GM18867 (cell line): ENCODE results near the gene LIF.

Source experiments
- ATAC-seq: cut with Tn5 transposase; IDR thresholded peaks from one replicate; pipeline ENCODE4 v1.9.1; 2021; ENCODE audit warnings: mild to moderate bottlenecking, moderate library complexity; ENCODE audit not compliant: unreplicated experiment

LIF gene

DNA sequence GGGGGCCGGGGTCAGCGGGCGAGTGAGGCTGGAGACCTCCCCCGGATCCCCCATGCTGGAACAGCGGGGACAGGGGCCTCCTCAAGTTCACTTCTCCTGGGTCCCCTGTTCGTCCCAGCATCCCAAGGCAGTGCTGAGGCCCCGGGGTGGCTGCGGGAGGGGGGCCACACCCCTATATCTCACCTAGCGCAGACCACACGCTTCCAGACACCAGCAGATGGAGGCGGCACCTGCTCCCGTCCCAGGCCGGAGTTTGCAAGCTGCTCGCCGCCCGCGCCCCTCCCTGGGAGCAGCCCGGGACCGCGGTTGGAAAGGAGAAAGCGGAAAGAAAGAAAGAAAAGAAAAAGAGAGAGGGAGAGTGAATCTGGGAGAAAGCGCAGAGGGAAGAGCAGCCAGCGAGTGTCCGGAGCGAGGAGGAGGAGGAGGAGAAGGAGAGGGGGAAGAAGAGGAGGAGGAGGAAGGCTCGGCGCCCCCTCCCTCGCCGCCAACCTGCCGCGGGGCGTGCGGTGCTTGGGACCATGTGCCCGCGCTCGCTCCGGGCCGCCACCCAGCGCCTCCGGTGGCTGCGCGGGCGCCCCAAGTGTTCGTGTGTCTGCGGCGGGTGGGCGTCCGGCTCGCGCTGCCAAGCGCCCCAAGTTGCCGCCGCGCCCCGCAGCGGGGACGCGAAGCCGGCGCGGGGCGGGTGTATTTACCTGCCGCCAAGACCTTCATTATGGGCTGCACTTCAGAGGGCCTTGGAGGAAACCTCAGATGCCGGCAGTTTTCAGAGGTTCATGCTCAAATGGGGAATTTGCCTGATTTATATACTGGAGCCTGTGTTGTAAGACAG is at the start of gene LIF:
LIF (minus strand) TSS at position 775 of the 829 bp plus-strand sequence; CDS start at position 711, 64 bp downstream.
- ATAC-seq, result no peak

DNA sequence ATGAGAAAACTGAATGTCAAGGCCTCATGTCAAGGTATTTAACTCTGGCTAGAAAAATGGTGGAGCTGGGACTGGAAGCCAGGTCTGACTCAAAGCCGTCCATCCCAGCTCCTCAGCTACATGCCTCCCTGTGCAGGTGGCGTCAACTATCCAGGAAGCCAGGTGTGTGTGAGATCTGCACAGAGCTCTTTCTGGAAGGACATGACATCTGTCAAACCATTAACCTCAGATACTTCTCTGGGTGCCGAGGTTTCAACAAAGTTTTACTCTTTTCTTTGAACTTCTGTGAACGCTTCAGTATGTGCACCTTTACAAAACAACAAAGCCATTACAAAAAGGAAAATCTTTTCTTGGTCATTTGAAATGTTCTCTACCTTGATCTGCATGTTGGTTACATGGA is 49.8 kb upstream of the LIF start:
- no peak for ATAC-seq

DNA sequence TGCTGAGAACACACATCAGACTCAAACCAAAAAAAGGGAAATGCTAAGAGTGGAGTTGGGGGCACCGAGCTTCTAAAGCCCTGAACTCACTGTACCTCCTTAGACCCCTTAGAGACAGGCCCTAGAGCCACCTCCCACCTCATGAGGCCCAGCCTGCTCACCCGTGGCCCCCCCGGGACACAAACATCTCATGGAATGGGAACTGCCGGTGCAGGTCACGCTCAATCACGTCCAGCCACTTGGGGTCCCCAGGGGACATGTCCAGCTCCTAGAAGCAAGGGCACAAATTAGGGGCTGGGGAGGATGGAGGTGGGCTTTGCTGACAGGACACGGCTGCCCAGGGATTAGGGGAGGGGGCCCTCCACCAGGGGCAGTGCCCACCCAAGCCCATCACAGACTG is 49.0 kb upstream of the LIF start:
- ATAC-seq, result no peak

DNA sequence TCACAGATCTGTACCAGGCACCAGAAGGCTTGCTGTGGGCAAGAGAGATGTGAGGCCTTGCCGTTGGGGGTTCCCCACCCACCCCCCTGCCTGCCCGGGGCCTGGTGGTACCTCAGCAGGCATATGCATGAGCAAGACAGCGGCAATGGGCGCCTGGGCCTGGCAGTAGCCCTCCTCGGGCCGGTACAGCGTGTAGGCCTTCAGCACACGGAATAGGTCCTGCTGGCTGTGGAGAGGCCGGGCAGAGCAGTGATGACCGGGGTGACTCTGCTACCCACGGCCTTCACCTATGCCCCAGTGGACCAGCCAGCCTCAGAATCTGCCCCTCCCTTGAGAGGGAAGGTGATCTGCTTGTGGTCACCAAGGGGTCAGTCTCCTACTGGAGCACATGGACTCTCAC is 48.3 kb upstream of the LIF start:
- ATAC-seq, result no peak

DNA sequence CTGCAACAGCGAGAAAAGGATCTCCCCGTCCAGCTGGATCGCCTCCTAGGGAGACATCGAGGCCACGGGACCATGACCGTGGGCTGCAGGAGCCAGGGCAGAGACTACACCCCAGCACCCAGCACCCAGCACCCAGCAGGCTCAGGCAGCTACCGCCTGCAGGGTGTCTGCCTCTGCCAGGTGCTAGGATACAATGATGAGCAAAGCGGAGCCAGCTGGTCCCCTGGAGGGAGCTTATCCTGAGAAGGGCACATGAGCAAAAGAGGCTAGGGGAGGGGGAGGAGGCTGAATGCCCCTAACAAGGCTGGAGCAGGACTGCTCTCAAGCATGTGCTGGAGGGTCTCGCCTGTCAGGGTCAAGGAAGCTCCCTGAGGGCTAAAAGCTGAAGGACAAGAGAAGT is 47.5 kb upstream of the LIF start:
- no peak for ATAC-seq

DNA sequence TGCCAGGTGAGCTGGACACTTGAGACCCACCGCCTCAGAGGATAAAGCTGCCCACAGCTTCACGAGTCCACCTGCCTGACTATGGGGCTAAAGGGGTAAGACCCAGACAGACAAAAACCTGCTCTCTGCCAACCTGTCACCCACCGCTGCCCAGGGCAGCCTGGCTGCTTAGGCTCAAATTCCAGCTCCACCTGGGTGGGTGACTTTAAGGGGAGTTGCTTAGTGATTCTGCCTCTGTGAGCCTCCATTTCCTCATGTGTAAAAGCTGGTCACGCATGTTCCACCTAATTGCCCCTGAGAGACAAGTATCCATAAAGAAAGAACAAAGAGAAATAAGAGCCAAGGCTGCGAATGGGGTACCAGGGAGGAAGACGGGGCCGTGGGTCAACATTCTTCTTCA is 46.5 kb upstream of the LIF start:
- no peak for ATAC-seq

DNA sequence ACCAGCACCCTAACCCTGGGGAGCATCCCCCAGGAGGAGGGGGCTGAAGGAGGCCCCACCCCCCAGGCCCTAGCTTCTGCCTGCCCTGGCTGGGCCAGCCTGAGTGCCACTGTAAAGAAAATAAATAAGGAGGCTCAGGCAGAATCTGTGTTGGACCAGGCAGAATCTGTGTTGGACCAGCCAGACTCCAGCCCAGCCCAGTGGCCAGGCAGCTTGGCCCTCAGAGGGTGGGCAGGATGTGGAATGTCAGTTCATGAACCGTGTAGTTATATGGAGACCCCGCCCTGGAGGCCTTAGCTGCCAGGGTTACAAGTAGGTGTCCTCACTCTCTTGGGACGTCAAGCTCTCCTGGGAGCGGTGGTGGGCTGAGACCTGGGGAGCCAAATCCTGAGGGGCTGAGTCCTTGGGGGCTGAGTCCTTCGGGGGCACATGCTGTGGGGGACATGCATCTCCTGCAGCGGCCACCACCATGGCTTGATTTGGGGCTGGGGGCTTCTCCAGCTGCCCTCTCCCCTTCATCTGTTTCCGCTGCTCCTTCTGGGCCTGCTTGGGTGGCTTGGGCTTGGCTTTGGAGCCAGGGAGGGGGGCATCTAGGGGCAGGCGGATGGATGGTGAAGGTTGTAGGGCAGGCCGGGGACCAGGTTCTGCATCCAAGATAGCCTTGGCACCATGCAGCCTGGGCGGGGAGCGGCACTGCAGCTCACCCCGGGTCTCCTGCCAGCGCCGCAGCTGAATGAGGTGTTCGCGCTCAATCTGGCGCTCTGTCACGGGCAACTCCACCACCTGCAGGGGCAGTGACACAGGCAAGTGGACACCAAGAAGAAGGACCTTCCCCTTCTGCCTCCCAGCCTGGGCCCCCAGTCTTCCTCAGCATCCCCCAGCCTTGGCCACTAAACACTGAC is 45.8 kb upstream of the LIF start:
- ATAC-seq, result no peak

DNA sequence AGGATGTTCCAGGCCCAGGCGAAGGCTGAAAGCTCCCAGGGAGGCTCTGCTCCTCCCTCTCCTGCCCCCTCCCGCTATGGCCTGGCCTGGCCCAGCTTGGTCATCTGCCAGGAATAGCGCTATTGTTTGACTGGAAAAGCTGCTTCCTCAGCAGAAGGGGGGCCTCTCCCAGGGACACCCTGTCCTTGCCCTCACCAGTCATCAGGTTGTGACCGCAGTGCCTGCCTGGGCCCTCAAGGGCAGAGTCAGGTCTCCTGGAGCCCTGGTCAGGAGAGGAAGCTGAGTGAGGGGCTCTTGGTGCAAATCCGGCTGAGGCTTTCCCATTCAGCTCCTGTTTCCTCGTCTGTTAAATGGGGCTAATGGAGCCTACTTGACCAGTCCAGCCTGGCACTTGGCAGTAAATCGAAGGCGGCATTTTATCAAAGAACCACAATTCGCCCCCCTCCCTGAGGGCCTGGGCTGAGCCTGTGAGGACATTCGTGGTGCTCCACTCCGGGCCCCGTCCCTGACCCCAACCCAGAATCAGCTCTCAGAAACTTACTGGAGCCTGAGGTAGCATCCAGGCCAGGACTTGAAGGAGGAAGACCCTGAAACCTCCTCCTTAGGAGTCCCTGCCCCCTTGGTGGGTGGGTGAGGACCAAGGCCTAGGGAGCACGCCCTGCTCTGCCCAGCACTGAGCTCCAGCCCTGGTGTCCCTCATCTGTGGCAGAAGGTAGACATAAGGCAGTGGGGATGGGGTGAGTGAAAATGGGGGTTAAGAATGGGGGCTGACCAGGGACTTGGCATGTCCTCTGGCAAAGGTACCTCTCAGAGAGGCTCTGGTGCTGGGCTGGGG is 44.7 kb upstream of the LIF start:
- no peak for ATAC-seq

DNA sequence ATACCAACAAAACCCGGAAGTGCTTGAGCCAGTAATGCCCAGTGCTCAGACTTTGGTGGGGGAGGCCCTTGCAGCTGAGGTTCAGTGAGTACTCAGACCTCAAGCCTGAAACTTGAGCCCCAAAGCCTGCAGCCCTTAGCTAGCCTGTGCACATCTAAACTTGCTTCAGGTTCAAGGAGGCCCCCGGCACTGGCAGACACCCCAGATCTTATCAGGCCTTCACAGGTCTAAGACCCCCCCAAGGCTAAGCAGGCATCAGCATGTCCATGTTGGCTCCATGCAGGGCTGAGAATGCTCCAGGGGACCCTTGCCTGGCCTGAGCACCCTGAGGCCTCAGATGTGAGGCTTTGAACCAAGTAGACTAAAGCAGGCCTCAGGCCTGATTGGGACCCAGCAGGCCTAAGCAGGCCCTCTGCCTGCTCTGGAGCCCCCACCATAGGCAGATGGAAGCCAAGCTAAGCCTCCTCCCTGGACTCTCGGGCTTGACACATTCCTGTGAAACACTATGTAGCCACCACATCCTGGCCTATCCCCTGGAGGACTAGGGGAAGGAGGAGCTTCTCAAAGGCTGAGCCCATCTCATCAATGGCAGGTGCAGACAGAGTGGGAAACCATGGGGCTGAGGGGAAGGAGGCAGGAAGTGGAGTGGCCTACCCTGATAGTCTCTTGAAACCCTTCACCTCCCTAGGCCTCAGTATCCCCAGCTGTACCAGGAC is 43.9 kb upstream of the LIF start:
- ATAC-seq, result no peak

DNA sequence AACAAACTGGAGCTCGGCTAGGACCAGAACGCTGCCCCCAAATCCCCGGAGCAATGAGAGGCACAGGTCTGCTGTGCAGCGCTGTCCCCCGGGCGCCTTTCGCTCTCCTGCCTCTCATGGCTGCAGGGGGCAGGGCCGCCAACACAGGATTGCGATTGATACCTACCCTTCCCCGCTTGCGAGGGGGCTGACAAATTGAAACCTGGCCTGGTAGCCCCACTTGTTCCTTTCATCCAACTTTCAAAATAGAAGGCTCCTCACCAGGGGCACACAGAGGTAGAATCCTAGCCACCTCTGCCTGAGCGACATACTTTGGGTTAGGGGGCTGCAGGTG is 43.4 kb upstream of the LIF start:
- ATAC-seq, result peak; percentile 6

DNA sequence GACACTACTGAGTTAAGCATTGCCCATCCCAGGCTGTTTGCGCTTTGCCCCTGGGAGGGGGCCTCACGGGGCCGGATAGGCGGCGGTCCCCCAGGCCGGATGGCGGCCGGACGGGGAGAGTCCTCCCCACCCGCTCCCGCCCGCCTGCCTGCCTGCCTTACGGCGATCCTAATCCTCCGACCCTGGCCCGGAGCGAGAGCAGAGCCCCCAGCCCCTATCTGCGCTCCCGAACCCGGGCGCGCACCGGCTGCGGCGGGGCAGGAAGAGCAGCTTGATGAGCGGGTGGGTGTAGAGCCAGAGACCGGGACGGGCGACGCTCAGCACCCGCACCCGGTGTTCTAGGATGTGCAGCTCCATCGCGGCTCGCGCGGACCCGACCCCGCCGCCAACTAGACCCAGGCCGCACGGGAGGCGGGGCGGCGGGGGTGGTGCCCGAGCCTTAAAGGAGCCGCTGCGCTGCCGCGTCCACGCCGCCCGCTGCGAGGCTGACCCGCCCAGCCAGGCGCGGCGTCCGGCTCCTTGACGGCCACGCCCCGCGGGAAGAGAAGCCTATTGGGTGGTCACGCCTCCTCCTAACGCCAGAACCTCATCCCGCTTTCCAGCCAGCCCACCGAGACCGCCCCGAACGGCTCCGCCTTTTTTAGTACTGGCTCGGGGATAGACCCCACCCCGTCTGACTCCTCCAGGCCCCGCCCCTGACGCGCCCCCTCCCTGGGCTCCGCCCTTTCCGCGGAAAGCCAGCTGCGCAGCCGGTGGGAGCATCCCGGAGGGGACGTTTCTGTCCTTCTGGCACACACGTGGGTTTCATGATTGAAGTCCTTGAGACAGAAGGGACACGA is 42.8 kb upstream of the LIF start, which contains the start of gene CASTOR1:
CASTOR1 (minus strand) TSS at position 365 of the 839 bp plus-strand sequence; CDS start at position 357, 8 bp downstream.
- ATAC-seq, result peak; percentile 71

DNA sequence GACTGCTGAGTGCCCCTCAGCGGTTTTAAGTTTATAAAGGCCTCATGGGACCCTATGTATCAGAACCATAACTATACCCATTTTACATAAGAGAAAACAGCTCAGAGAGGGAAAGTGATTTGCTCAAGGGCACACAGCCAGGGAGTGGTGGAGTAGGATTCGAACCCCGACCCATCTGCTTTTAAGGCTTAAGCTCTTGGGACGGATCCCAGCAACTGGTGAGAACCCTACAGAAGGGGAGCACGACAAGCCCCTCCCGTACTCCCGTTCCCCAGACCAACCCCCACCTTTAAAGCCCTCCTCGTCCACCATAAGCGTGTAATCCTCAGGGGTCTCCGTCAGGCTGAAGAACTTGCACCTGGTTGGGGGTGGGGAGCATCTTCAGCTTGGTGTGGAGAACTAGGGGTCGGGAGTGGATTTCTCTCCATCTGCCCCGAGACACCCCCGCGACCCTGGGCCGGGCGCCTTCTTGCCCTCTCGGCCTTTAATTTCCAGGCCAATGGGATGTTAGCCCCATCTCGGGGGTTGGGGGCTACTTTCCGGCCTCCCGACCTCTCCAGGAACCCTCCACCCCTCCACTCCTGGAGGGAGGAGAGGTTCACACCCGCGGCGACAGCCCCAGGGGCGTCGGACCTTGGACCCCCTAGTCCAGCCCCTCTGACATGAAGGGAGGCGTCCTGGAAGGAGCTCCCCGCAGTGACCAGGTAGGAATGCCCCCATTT is 42.0 kb upstream of the LIF start:
- ATAC-seq, result no peak

DNA sequence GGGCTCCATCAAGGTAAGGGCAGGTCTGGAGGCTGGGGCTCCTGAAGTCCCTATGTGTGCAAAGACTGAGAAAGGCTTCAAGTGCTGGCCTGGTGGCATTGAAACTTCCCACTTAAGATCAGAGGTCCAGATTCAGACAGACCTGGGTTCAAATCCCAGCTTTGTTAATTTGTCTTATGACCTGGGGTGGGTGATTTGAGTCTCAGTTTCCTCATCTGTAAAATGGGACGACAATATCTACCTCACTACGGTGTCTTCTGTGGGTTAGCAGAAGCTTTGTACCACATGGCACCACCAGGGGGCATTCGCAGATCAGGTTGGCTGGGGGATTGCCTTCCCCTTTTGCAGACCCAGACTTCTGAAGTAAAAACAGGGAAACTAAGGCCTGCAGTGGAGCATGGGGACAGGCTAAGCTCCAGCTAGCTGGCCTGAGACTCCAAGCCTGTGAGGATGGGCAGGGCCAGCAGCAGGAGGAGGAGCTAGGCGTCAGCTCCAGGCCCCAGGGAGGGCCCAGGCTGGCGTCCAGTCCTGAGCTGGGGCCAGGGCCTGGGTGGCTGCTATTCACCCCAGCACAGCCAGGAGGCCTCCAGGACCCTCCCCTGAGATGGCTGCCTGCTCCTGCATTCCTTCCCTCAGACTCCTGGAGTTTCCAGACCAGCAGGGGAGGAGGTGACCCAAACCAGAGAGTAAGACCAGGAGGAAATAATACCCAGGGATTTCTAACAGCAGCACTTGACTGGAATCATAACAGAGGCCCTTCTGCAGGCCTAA is 41.3 kb upstream of the LIF start:
- ATAC-seq, result no peak

DNA sequence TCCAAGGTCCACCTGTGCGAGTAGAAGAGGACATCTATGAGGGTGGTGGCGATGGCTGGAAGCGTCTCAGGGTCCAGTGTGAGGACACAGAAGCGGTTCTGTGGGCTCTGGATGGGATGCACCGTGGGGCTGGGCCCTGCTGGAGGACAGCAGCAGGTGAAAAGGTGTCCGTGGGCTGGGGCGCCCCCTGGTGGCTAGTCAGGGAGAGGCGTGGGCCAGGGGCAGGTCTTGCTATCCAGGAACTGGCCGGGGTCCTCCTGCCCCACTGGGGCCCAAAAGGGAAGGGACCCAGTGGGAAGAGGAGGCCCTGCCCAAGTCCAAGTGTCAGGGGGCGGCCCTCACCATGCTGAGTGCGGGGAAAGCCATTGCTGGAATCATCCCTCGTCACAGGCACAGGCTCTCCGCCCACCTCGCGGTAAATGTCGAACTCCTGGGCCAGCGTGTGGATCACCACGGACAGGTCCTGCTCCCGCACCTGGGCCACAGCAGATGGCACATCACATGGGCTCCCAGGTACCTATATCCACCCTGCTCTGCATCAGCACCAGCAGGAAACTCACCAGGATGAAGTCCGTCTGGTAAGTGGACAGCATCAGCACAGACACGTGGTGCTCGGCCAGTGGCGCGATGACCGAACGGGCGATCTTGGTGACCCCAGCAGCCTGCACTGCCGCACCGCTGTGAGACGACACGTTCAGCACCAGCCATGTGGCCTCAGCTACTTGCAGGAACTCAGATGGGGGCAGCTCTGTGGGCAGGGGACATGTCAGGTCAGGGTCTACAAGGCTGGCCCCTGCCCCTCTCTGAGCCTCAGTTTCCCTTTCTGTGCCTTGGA is 40.5 kb upstream of the LIF start:
- no peak for ATAC-seq

DNA sequence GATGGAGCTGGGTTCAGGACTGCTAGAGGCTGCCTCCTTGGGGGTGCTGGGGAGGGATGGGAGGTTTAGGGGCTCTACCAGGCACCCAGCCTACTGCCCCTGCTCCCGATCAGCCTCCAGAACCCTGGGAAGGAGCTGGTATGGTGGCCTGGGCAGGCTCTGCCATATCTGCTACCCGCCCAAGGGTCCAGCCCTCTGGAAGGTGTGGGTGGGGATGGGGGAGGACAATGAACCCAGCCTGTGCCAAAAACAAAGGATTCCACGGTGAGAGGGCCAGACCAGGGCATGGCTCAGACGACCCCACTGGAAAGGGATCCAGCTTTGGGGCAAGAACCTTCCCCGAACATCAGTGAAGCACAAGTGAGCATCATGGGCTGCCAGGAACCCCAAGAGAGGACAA is 39.8 kb upstream of the LIF start:
- no peak for ATAC-seq

DNA sequence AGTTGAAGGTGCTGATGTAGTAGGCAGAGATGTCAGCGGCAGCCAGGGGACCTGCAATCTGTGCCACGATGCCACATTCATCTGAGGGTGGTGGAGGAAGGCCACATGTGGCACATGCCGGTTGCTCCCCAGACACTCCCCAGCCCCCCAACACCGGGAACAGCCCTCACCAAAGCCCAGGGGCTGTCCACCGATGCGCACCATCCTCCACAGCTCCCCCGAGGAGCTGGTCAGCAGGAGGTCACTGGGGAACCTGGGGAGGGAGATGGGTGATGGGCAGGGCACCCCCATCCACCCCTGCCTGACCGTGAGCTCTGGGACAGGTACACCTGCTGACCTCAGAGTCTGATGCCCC is 39.3 kb upstream of the LIF start:
- no peak for ATAC-seq

DNA sequence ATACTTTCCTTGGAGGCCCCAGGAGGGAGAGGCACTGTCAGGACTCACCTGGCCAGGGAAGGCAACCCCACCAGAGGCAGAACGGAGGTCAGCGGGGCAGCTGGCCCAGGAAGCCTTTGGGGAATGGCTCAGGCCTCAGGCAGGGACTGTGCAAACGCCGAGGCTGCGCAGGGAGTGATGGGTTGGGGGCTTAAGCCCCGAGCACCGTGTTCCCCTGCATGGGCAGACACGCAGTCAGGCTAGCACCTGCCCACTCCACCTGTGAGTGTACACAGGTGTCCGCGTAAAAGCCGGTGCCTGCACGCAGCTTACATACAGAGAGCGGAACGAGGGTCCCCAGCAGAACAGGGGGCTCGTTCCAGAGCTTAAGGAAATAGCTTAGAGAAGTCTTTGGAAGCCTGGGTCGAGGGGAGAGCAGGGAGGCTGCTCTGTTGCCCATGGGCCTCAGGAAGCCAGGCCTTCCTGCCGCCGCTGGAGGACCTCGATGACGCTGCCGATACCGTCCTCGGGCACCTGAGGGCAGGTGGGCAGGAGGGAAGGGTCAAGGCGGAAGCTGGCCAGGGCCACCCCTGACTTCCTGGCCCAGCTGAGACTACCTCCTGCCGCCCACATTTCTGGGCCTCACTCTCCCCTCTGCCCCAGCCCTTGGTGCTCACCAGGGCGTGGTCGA is 38.8 kb upstream of the LIF start:
- ATAC-seq, result no peak
